Cardiac fibroblast (primary cell): ENCODE measurements around the gene B4GALNT4.

Source experiments
- DNase-seq, 2 donors: peaks; one replicate each; pipeline versions ENCODE4 v3.0.0 to v3.0.0-alpha.2; 2010; ENCODE audit warnings: low read depth in 2 of 2
- H3K4me3 ChIP-seq, 2 donors: replicated peaks in 1 of 2; 1 replicate in 1 of 2; 2 replicates in 1 of 2; pipeline ENCODE4 v1.5.1; 2011; ENCODE audit warnings: low read depth in 2 of 2, low read length in 2 of 2, mild to moderate bottlenecking in 2 of 2, moderate library complexity in 1 of 2
- TF ChIP-seq, protein P1 (sequence below): IDR thresholded peaks from one replicate; pipeline ENCODE4 v1.5.1; 2011; ENCODE audit warnings: low read depth, mild to moderate bottlenecking, low read length, inconsistent platforms

B4GALNT4 gene

DNA sequence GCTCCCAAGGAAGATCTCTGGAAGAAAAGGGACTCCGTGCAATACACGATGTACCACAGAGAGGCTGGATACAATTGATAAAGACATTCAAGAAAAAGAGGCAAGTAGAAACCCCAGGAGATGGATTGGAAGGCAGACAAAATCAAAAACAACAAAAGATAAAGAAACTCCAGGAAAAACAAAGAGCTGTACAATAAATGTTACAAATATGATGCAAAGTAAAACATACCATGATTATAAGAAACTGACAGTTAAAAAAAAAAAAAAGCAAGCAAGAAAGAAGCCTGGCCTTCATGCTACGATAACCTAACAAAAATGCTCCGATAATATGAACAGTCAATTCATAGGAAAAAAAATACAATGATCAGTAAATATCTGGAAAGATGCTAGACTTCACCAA lies 56.0 kb downstream of the B4GALNT4 start:
- H3K4me3 ChIP-seq = no peak overlapping the region
- TF ChIP-seq, protein P1, sequence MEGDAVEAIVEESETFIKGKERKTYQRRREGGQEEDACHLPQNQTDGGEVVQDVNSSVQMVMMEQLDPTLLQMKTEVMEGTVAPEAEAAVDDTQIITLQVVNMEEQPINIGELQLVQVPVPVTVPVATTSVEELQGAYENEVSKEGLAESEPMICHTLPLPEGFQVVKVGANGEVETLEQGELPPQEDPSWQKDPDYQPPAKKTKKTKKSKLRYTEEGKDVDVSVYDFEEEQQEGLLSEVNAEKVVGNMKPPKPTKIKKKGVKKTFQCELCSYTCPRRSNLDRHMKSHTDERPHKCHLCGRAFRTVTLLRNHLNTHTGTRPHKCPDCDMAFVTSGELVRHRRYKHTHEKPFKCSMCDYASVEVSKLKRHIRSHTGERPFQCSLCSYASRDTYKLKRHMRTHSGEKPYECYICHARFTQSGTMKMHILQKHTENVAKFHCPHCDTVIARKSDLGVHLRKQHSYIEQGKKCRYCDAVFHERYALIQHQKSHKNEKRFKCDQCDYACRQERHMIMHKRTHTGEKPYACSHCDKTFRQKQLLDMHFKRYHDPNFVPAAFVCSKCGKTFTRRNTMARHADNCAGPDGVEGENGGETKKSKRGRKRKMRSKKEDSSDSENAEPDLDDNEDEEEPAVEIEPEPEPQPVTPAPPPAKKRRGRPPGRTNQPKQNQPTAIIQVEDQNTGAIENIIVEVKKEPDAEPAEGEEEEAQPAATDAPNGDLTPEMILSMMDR = no peak
- no peak for DNase-seq

DNA sequence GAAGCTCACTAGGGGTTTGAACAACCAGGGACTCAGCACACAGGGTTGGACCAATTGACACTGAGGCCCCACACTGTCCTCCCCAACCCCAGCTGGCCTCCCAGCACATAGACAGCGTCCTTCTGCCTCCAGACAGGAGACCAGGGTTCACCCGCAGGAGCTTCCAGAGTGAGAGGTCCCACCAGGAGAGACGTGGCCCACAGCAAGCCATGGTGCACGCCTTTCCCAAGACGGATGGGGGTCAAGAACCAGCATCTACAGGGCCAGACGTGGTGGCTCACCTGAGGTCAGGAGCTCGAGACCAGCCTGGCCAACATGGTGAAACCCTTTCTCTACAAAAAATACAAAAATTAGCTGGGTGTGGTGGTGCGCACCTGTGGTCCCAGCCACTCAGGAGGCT lies 57.6 kb downstream of the B4GALNT4 start:
- TF ChIP-seq, protein P1 = no peak
- no peak overlapping the region for H3K4me3 ChIP-seq
- DNase-seq = no peak

DNA sequence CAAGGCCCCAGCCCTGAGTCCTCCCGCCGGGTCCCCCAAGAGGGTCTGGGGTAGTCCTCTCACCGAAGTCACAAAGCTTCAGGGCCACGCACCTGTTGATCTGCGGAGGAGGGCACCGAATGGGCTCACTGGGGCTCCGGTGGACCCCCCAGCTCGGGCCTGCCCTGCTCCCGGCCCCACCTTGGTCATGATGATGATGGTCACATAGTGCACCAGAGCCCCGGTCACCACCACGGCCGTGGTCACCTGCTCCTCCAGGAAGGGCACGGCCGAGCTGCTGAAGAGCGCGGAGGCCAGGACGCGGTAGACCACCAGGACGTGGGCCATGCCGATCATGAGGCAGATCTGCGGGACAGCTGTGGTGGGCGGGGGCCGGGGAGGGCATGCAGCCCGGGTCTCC lies 59.0 kb downstream of the B4GALNT4 start:
- TF ChIP-seq, protein P1 = no peak

DNA sequence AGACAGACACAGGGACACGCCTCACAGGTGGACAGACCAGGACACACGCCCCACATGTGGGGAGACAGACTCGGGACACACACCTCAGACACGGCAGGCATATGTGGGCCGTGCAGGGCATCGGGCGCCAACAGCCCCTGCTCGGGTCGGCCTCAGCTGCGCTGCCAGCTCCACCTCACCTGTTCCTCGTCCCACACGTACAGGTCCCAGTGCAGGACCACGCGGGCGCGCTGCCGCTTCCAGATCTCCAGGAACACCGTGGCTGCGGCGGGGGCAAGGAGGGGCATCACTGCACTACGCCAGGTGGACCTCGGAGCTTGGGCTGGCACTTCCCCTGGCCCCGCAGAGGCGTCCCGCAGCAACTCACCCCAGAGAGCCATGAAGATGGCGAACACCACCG lies 60.1 kb downstream of the B4GALNT4 start:
- no peak for DNase-seq
- TF ChIP-seq, protein P1 = no peak
- no peak overlapping the region for H3K4me3 ChIP-seq

More for the DNA sequence above, 59.0 kb downstream of the B4GALNT4 start:
- no peak for DNase-seq
- no peak overlapping the region for H3K4me3 ChIP-seq

DNA sequence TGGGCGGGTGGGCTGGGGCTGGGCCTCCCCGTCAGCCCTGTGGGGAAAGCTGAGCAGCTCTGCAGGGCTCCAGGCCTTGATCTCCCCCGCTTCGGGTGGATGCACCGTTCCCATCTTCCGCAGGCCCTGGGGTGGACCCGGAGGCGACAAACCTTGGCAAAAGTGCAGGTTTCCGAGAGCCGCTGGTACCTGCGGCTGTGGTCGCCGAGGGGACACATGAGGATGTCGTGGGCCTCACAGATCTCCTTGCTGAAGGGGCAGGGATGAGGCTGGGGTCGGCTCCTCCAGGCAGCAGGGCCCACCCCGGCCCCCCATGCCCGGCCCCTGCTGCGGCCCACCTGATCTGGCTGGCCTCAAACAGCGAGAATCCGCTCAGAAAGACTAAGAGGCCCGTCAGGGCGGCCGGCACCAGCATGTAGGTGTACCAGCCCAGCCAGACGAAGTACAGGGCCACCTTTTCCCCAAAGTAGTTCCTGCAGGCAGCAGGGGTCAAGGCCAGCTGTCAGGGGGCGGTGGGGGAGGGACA lies 60.7 kb downstream of the B4GALNT4 start:
- DNase-seq = no peak
- H3K4me3 ChIP-seq = no peak overlapping the region
- TF ChIP-seq, protein P1 = no peak
